B cell (primary cell): ENCODE data around the gene AMPH. TPM values are rescaled to one million over a fixed set of nuclear protein-coding genes. Genes with fewer than 3 reads are reported as not detected.

Source experiments
- ATAC-seq: fragments of 200-7000 bp; cut with Tn5 transposase; one replicate; pipeline ENCODE4 v1.10.0; 2021; ENCODE audit warnings: low read depth, mild to moderate bottlenecking, moderate number of reproducible peaks, moderate library complexity
- CTCF ChIA-PET: fragments of 350-600 bp; sonication (Branson Sonifier 250); formaldehyde crosslinking; loops from one replicate; lab custom pipeline; 2021; ENCODE audit warnings: antibody characterized with exemption, inconsistent platforms; lab: Charles Lee
- POLR2A ChIA-PET: fragments of 350-600 bp; sonication (Branson Sonifier 250); formaldehyde crosslinking; loops from one replicate; lab custom pipeline; 2021; ENCODE audit warnings: antibody characterized with exemption; lab: Charles Lee
- DNase-seq: peaks from one replicate; pipeline ENCODE4 v3.0.0; 2013
- H2AFZ ChIP-seq: 2 replicates; pipeline ENCODE4 v1.6.1; 2012; ENCODE audit warnings: mild to moderate bottlenecking, low read depth, low read length; ENCODE audit not compliant: insufficient read depth, poor library complexity, severe bottlenecking
- H3K27ac ChIP-seq, 2 donors: 1 replicate in 1 of 2; 2 replicates in 1 of 2; pipeline ENCODE4 v1.5.1; 2012 to 2013; ENCODE audit warnings: low read length in 2 of 2, mild to moderate bottlenecking in 2 of 2, moderate library complexity in 1 of 2
- H3K27me3 ChIP-seq, 4 experiments: fragments of 200-600 bp in 1 of 4; sonication (generic) in 1 of 4; replicated peaks in 1 of 4; 1 replicate in 2 of 4; 2 replicates in 2 of 4; pipeline versions ENCODE4 v1.6.1 to v1.7.0; 2013 to 2016; ENCODE audit warnings: low read length in 3 of 4, mild to moderate bottlenecking in 2 of 4, mixed read lengths in 1 of 4, moderate library complexity in 1 of 4; ENCODE audit not compliant: insufficient read depth in 4 of 4, control insufficient read depth in 3 of 4; ENCODE audit errors: control extremely low read depth in 1 of 4
- H3K36me3 ChIP-seq, 2 experiments: replicated peaks in 1 of 2; 1 replicate in 1 of 2; 2 replicates in 1 of 2; pipeline versions ENCODE4 v1.6.1 to v1.7.1; 2013; ENCODE audit warnings: low read length in 1 of 2; ENCODE audit not compliant: insufficient read depth in 2 of 2, control insufficient read depth in 1 of 2; ENCODE audit errors: control extremely low read depth in 1 of 2, extremely low read depth in 1 of 2
- H3K4me1 ChIP-seq, 2 donors: fragments of 200-600 bp in 1 of 2; sonication (generic) in 1 of 2; 1 replicate in 1 of 2; 2 replicates in 1 of 2; pipeline versions ENCODE4 v1.5.1 to v1.6.1; 2013 to 2017; ENCODE audit warnings: low read length in 2 of 2; ENCODE audit not compliant: control insufficient read depth in 2 of 2, insufficient read depth in 2 of 2
- H3K4me2 ChIP-seq: replicated peaks from 2 replicates; pipeline ENCODE3; 2012; ENCODE audit warnings: mild to moderate bottlenecking, low read depth, low read length; ENCODE audit not compliant: poor library complexity, severe bottlenecking
- H3K4me3 ChIP-seq, 5 experiments: fragments of 200-600 bp in 1 of 5; sonication (generic) in 1 of 5; 1 replicate in 3 of 5; 2 replicates in 2 of 5; pipeline versions ENCODE4 v1.5.1 to v1.7.0; 2011 to 2016; ENCODE audit warnings: low read length in 4 of 5, mild to moderate bottlenecking in 4 of 5, low read depth in 2 of 5, control low read depth in 1 of 5, moderate library complexity in 1 of 5; ENCODE audit not compliant: insufficient read depth in 1 of 5; ENCODE audit errors: control extremely low read depth in 1 of 5, extremely low read depth in 1 of 5
- H3K79me2 ChIP-seq: fragments of 200-600 bp; sonication (generic); one replicate; pipeline ENCODE4 v1.6.0; 2016; ENCODE audit warnings: low read length; ENCODE audit not compliant: control insufficient read depth, insufficient read depth
- H3K9ac ChIP-seq: fragments of 200-600 bp; sonication (generic); 2 replicates; pipeline ENCODE4 v1.6.1; 2017; ENCODE audit warnings: mild to moderate bottlenecking, low read length, moderate library complexity
- H3K9me3 ChIP-seq, 3 donors: one replicate each; pipeline versions ENCODE4 v1.6.1 to v1.7.1; 2013; ENCODE audit warnings: low read length in 2 of 3; ENCODE audit not compliant: control insufficient read depth in 2 of 3, insufficient read depth in 1 of 3; ENCODE audit errors: control extremely low read depth in 1 of 3
- H4K20me1 ChIP-seq: 2 replicates; pipeline ENCODE4 v1.6.0; 2012; ENCODE audit warnings: mild to moderate bottlenecking, low read length; ENCODE audit not compliant: insufficient read depth, control insufficient read depth, poor library complexity, severe bottlenecking
- H3K27ac Mint-ChIP-seq: one replicate; pipeline ENCODE4 v1.8.0; 2021; ENCODE audit warnings: mixed read lengths
- H3K27me3 Mint-ChIP-seq: one replicate; pipeline ENCODE4 v1.8.0; 2021; ENCODE audit warnings: mixed read lengths
- H3K4me1 Mint-ChIP-seq: one replicate; pipeline ENCODE4 v1.8.0; 2021; ENCODE audit warnings: mixed read lengths
- H3K4me3 Mint-ChIP-seq: one replicate; pipeline ENCODE4 v1.8.0; 2021; ENCODE audit warnings: mixed read lengths
- H3K9me3 Mint-ChIP-seq: one replicate; pipeline ENCODE4 v1.8.0; 2022; ENCODE audit warnings: mixed read lengths; ENCODE audit not compliant: insufficient read depth
- CTCF ChIP-seq: fragments of 200-600 bp; IDR thresholded peaks from one replicate; pipeline ENCODE4 v1.8.0; 2022; ENCODE audit warnings: antibody characterized with exemption, mild to moderate bottlenecking
- EZH2 ChIP-seq: IDR thresholded peaks from 2 replicates; pipeline ENCODE4 v1.6.1; 2012; ENCODE audit warnings: borderline replicate concordance, low read depth, mild to moderate bottlenecking, moderate library complexity, low read length; ENCODE audit not compliant: insufficient read depth, poor library complexity, severe bottlenecking
- WGBS: methylation state at CpG from one replicate; pipeline ENCODE4 v1.1.5; 2013; ENCODE audit warnings: missing lambda C conversion rate; ENCODE audit not compliant: insufficient coverage; 5-methylcytosine and 5-hydroxymethylcytosine counted together
- intact Hi-C: fragments of 100-400 bp; cut with micrococcal nuclease; formaldehyde crosslinking; loops from one replicate; pipeline ENCODE4 v1.10.0; 2022
- polyA plus RNA-seq: library from polyadenylated mRNA; depleted of rRNA; stranded (reverse); fragments of >200 nt; gene quantifications from 2 replicates; pipeline ENCODE4 v1.2.3, GENCODE V29; 2012
- total RNA-seq, 2 donors: library from RNA; stranded (reverse); fragments of 120-200 nt in 1 of 2; gene quantifications; 1 replicate in 1 of 2; 2 replicates in 1 of 2; pipeline versions ENCODE4 v1.2.3 to v1.2.4, GENCODE V29; 2013 to 2022

Gene AMPH
- total and polyA plus RNA-seq, 2 donors (not counting 1 experiment from before 2014, with no cell fraction given): not detected

- H3K9me3 ChIP-seq: peaks cover 0 to 6% (median 0%) of the 10 kb centered on the region in 3 donors
- POLR2A ChIA-PET: no interaction called here
- no peak overlapping the region for H3K27ac ChIP-seq
- H4K20me1 ChIP-seq: no peaks in the 10 kb centered on the region
- peak; percentile 80 for ATAC-seq
- H3K79me2 ChIP-seq: no peaks in the 10 kb centered on the region
- peaks cover 8% of the 10 kb centered on the region for H3K27me3 Mint-ChIP-seq
- peaks cover 23% of the 10 kb centered on the region for H3K4me1 Mint-ChIP-seq
- CTCF ChIA-PET: interaction anchor here (0.7 to 7.2 kb wide), 35 partner anchors 8 to 1122 kb away, joined by 3 to 116 read pairs (median 4); partner anchors contain the start of gene AMPH
- intact Hi-C loops: loop anchor here (1.0 to 5.0 kb wide), 4 partner anchors 143 to 1068 kb away; no protein-coding TSS in a partner anchor
- H3K27ac Mint-ChIP-seq: no peak overlapping the region
- TF ChIP-seq EZH2 (no peak), CTCF (peak; percentile 99)
- no peaks in the 10 kb centered on the region for H3K27me3 ChIP-seq
- no peak overlapping the region for H3K9ac ChIP-seq
- H3K4me3 ChIP-seq: no peak overlapping the region
- no peak overlapping the region for H3K4me2 ChIP-seq
- peak; percentile 66 for DNase-seq
- 50% methylated on average over 2 of the region's 9 CpGs for WGBS
- no peaks in the 10 kb centered on the region for H3K36me3 ChIP-seq
- H2AFZ ChIP-seq: no peak overlapping the region
- H3K4me3 Mint-ChIP-seq: no peak overlapping the region
- no peaks in the 10 kb centered on the region for H3K9me3 Mint-ChIP-seq
- H3K4me1 ChIP-seq: peaks cover 12 to 18% of the 10 kb centered on the region in 2 donors
Measured at GRCh38 chr7:38398725-38399321, 232.3 kb downstream of the AMPH start.

DNA sequence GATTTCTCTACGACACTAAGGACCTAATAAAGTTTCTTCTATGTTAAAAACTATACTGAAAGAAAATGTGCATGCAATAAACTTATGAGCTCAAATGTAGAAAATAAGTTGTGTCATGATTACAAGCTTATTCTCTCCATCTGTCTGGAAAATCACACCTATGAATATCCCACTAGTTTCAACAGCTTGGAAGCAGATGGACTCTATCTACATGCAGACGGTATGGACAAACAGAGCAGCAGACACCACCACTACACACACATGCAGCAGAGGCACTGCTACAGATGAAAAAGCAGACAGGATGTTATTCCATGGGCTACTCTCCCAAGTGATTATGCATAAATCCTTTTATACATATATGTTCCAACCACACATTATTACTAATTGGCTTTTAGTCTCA is 234.3 kb downstream of the AMPH start:
- Mint-ChIP-seq H3K4me1 (peaks cover 25% of the 10 kb centered on the region), H3K27ac (no peak overlapping the region)
- intact Hi-C loops: loop anchor here (5.0 kb wide), 2 partner anchors 145 to 1070 kb away; no protein-coding TSS in a partner anchor

More for the DNA sequence above, 234.3 kb downstream of the AMPH start:
- DNase-seq (no peak), ATAC-seq (no peak)
- POLR2A ChIA-PET: no interaction called here
- H4K20me1 ChIP-seq: no peaks in the 10 kb centered on the region
- no peak for TF ChIP-seq CTCF
- no peak for TF ChIP-seq EZH2
- H3K9me3 ChIP-seq: no peaks in the 10 kb centered on the region
- peaks cover 15 to 17% of the 10 kb centered on the region in 2 donors for H3K4me1 ChIP-seq
- no peaks in the 10 kb centered on the region for H3K27me3 ChIP-seq
- no CpG with 5 or more reads among the region's 2 CpGs for WGBS
- Mint-ChIP-seq H3K4me3 (no peak overlapping the region), H3K9me3 (no peaks in the 10 kb centered on the region), H3K27me3 (peaks cover 8% of the 10 kb centered on the region)
- CTCF ChIA-PET: interaction anchor here (0.9 to 3.3 kb wide), 6 partner anchors 10 to 263 kb away, joined by 3 to 26 read pairs (median 6); no protein-coding TSS in a partner anchor
- no peaks in the 10 kb centered on the region for H3K79me2 ChIP-seq
- no peak overlapping the region for H3K4me3 ChIP-seq
- no peaks in the 10 kb centered on the region for H3K36me3 ChIP-seq
- H3K4me2 ChIP-seq: no peak overlapping the region
- H2AFZ ChIP-seq: no peak overlapping the region
- H3K27ac ChIP-seq: no peak overlapping the region
- no peak overlapping the region for H3K9ac ChIP-seq
